Vagina (tissue), 2 donors: ENCODE results near the gene ANKRD44.
A peak's percentile ranks its signal among the peaks of the same experiment; 100 is the strongest.

Experiments used
- POLR2A ChIP-seq, 2 donors: fragments of 450-650 bp; IDR thresholded peaks; one replicate each; pipeline ENCODE4 v1.6.1; 2017; ENCODE audit warnings: antibody characterized with exemption in 2 of 2, mild to moderate bottlenecking in 2 of 2, moderate library complexity in 2 of 2
- POLR2AphosphoS5 ChIP-seq, 2 donors: sonication (generic); formaldehyde crosslinking; IDR thresholded peaks; one replicate each; pipeline ENCODE4 v1.9.0; 2017; ENCODE audit warnings: antibody characterized with exemption in 2 of 2, mild to moderate bottlenecking in 2 of 2, low read depth in 1 of 2; ENCODE audit not compliant: insufficient read depth in 1 of 2
- TF ChIP-seq, protein P1 (sequence below), 3 experiments: fragments of 450-650 bp in 2 of 3; fragments of 200-600 bp in 1 of 3; sonication (generic) in 1 of 3; IDR thresholded peaks; one replicate each; pipeline ENCODE4 v1.5.1; 2017 to 2019; ENCODE audit warnings: antibody characterized with exemption in 3 of 3, mild to moderate bottlenecking in 2 of 3, moderate library complexity in 2 of 3

DNA sequence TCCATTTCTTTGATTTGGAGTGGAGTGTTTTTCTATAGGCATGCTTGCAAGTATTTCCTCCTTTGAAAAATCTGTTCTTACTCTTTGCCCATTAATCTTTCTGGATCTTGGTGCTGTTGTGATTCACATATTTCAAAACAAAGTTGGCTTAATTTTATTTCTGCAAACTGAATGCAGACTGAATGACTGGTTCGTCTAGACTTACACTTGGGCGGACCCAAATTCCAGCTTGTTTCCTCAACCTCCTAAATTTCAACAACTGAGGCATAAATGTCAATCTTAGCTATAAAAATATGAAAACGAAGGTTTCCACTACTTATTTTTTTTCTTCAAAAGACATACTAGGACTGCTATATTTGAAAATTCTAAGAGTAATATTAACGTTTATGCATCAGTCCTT, 59.0 kb downstream of the ANKRD44 start:
- TF ChIP-seq, protein P1, sequence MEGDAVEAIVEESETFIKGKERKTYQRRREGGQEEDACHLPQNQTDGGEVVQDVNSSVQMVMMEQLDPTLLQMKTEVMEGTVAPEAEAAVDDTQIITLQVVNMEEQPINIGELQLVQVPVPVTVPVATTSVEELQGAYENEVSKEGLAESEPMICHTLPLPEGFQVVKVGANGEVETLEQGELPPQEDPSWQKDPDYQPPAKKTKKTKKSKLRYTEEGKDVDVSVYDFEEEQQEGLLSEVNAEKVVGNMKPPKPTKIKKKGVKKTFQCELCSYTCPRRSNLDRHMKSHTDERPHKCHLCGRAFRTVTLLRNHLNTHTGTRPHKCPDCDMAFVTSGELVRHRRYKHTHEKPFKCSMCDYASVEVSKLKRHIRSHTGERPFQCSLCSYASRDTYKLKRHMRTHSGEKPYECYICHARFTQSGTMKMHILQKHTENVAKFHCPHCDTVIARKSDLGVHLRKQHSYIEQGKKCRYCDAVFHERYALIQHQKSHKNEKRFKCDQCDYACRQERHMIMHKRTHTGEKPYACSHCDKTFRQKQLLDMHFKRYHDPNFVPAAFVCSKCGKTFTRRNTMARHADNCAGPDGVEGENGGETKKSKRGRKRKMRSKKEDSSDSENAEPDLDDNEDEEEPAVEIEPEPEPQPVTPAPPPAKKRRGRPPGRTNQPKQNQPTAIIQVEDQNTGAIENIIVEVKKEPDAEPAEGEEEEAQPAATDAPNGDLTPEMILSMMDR (IDR thresholded peaks at IDR 0.05), result no peak
- no peak for TF ChIP-seq POLR2A (IDR thresholded peaks at IDR 0.05)
- TF ChIP-seq POLR2AphosphoS5 (IDR thresholded peaks at IDR 0.05; ENCODE audit: insufficient read depth in 1 of 2, low read depth in 1 of 2), result peak in 1 of 2 donors; percentile 67
